ENCODE results near the gene PRRT4. TPM values are rescaled to one million over a fixed set of nuclear protein-coding genes. Genes with fewer than 3 reads are reported as not detected.

PRRT4 gene
- total RNA-seq, 2 donors from 2014 or later: 2.2 to 3.7 TPM

GRCh38 chr7:128387216-128388144, 26.0 kb upstream of the PRRT4 start:
- no peaks in the 10 kb centered on the region for H3K36me3 ChIP-seq
- DNase-seq (ENCODE audit: low spot score) (no peak), ATAC-seq (ENCODE audit: insufficient number of reproducible peaks, low FRiP score, low read depth) (no peak)
- peak overlapping the region; percentile 48 for H3K4me3 ChIP-seq
- H3K27ac ChIP-seq: no peak overlapping the region
- peaks cover 0 to 8% of the 10 kb centered on the region in 2 donors for H3K4me1 ChIP-seq (ENCODE audit: control insufficient read depth in 1 of 2, low read depth in 2 of 2)
- TF ChIP-seq CTCF (IDR thresholded peaks at IDR 0.05): peak; percentile 82
- H3K27me3 ChIP-seq (replicated peaks; ENCODE audit: insufficient read depth): no peaks in the 10 kb centered on the region
- no peaks in the 10 kb centered on the region for H3K9me3 ChIP-seq

GRCh38 chr7:128385988-128386925, 24.8 kb upstream of the PRRT4 start:
- H3K36me3 ChIP-seq: no peaks in the 10 kb centered on the region
- H3K27ac ChIP-seq: no peak overlapping the region
- ATAC-seq (ENCODE audit: insufficient number of reproducible peaks, low FRiP score, low read depth) (no peak), DNase-seq (ENCODE audit: low spot score) (no peak)
- H3K27me3 ChIP-seq (replicated peaks; ENCODE audit: insufficient read depth): no peaks in the 10 kb centered on the region
- no peak overlapping the region for H3K4me3 ChIP-seq
- TF ChIP-seq CTCF (IDR thresholded peaks at IDR 0.05): no peak
- H3K9me3 ChIP-seq: no peaks in the 10 kb centered on the region
- H3K4me1 ChIP-seq (ENCODE audit: control insufficient read depth in 1 of 2, low read depth in 2 of 2): peaks cover 0 to 8% of the 10 kb centered on the region in 2 donors

- no peak for ATAC-seq (ENCODE audit: insufficient number of reproducible peaks, low FRiP score, low read depth)
- TF ChIP-seq CTCF (IDR thresholded peaks at IDR 0.05): no peak
Observed at GRCh38 chr7:128384726-128385125, 23.2 kb upstream of the PRRT4 start.

GRCh38 chr7:128383776-128384175, 22.3 kb upstream of the PRRT4 start:
- H3K36me3 ChIP-seq: no peaks in the 10 kb centered on the region
- ATAC-seq (ENCODE audit: insufficient number of reproducible peaks, low FRiP score, low read depth) (no peak), DNase-seq (ENCODE audit: low spot score) (no peak)
- no peak for TF ChIP-seq CTCF (IDR thresholded peaks at IDR 0.05)
- peaks cover 0 to 8% of the 10 kb centered on the region in 2 donors for H3K4me1 ChIP-seq (ENCODE audit: control insufficient read depth in 1 of 2, low read depth in 2 of 2)
- H3K4me3 ChIP-seq: no peak overlapping the region
- H3K9me3 ChIP-seq: no peaks in the 10 kb centered on the region
- H3K27ac ChIP-seq: no peak overlapping the region
- H3K27me3 ChIP-seq (replicated peaks; ENCODE audit: insufficient read depth): no peaks in the 10 kb centered on the region

More at GRCh38 chr7:128384726-128385125, 23.2 kb upstream of the PRRT4 start:
- Histone ChIP-seq H3K27me3 (replicated peaks; ENCODE audit: insufficient read depth) (no peaks in the 10 kb centered on the region), H3K4me3 (no peak overlapping the region), H3K9me3 (no peaks in the 10 kb centered on the region), H3K4me1 (ENCODE audit: control insufficient read depth in 1 of 2, low read depth in 2 of 2) (peaks cover 0 to 8% of the 10 kb centered on the region in 2 donors), H3K36me3 (no peaks in the 10 kb centered on the region), H3K27ac (no peak overlapping the region)
- DNase-seq (ENCODE audit: low spot score): no peak

All from thoracic aorta (tissue), 2 donors.